Measurements from ENCODE around the gene TBC1D22A.

Gene TBC1D22A

DNA sequence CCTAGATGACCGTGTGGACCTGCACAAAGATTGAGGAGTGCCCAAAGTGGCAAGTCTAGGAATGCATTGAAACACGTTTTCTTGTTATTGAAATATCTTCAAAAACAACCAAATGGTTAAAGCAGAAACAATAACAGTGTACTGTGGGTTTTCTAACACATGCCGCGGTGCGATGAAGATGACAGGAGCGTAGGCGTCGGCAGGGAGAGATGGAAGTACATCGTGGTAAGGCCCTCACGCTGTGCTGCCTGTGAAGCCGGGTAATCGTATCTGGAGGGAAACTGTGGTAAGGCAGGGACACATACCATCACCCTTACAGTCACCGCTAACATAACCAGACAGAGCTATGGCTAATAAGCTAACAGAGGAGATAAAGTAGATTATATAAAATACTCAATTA, 261.4 kb downstream of the TBC1D22A start:
- TF ChIP-seq ZFP3 (CRISPR knock-in tag; IDR thresholded peaks at IDR 0.05): no peak
- ATAC-seq: no peak

DNA sequence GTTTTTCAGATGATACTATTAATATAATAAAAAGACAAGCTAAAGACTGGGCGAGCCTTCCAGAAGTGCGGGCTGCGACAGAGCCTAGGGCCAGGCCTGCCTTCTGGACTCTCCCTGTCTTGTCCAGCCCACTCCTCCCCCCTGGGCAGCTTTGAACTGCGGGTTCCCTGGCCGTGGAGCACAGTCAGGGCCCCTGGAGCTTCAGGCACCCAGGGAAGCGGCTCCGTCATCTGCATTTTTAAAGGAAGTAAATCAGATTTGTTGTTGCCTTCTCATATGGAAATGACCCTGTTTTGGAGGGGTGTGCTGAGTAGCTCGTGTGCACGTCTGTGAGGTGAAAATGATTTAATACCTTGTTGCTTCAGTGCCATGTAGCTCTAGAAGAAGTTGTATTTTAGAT, 265.3 kb downstream of the TBC1D22A start:
- no peak for TF ChIP-seq ZC3H10 (CRISPR knock-in tag; IDR thresholded peaks at IDR 0.05)
- no peak for TF ChIP-seq ZNF565 (CRISPR knock-in tag; conservative IDR thresholded peaks at IDR 0.05; ENCODE audit: low read depth)
- no peak for ATAC-seq

DNA sequence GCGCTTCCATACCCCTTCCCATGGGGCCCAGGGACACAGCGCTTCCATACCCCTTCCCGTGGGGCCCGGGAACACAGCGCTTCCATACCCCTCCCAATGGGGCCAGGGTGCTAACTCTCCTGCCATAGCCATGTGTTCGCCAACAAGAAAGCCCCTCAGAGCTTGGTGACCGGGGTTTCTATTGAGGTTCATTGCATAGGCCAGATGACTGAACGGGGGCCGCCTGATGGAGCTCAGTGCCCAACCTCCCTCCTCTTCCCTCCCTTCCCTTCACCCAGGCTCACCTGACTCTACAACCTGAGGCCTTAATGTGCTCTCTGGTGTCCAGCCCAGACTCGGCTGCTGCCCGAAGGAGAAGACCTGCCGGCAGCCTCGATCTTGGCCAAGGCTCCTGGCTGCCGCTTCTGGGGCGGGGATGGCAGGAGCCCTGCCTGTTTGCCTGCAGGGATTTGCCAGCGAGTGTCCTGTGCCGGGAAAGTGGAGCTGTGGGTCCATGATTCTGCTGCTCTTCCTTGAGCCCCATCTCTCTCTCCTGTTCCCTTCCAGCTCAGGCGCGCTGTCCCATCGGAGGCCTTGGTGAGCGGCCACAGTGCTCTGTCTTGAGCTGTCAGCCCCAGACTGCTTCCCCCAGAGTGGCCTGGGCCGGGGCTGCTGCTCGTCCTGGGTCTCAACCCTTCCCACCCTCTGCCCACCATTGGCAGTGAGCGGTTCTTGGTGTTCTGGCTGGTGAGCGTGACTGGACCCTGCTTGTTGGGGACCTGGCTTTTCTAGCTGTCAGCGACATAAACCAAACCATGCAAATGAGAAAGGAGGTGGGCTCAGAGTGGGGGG, 267.0 kb downstream of the TBC1D22A start:
- ATAC-seq: no peak

DNA sequence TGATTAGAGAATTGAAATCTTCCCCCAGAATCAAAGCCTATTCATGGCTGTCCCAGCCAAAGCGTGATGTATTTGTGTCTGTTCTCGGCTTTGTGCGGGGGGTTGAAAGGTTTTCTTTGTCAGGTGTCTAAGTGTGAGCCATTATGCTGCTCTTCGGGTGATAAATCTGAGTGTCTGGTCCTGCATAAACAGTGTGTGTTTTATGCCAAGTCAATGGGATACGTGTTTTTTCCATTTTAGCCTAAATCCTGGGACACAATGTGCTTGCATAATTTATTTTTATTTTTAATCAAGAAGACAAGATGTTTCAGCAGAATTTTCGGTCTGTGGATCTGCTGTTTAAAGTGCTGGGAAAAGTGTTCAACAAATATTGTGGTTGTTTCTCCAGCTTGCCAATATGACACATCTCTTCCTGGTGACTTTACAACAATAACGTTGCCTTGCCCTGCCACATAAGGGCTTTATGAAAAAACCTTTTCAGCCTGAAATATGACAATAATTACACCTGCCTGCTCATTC, 267.8 kb downstream of the TBC1D22A start:
- ATAC-seq: no peak
- TF ChIP-seq ZFP30 (CRISPR knock-in tag; IDR thresholded peaks at IDR 0.05) (no peak), ZC3H10 (CRISPR knock-in tag; IDR thresholded peaks at IDR 0.05) (no peak), SNAI2 (CRISPR knock-in tag; IDR thresholded peaks at IDR 0.05) (no peak), TCF4 (CRISPR knock-in tag; IDR thresholded peaks at IDR 0.05; ENCODE audit: borderline replicate concordance) (no peak)
- TF ChIP-seq, protein P1, sequence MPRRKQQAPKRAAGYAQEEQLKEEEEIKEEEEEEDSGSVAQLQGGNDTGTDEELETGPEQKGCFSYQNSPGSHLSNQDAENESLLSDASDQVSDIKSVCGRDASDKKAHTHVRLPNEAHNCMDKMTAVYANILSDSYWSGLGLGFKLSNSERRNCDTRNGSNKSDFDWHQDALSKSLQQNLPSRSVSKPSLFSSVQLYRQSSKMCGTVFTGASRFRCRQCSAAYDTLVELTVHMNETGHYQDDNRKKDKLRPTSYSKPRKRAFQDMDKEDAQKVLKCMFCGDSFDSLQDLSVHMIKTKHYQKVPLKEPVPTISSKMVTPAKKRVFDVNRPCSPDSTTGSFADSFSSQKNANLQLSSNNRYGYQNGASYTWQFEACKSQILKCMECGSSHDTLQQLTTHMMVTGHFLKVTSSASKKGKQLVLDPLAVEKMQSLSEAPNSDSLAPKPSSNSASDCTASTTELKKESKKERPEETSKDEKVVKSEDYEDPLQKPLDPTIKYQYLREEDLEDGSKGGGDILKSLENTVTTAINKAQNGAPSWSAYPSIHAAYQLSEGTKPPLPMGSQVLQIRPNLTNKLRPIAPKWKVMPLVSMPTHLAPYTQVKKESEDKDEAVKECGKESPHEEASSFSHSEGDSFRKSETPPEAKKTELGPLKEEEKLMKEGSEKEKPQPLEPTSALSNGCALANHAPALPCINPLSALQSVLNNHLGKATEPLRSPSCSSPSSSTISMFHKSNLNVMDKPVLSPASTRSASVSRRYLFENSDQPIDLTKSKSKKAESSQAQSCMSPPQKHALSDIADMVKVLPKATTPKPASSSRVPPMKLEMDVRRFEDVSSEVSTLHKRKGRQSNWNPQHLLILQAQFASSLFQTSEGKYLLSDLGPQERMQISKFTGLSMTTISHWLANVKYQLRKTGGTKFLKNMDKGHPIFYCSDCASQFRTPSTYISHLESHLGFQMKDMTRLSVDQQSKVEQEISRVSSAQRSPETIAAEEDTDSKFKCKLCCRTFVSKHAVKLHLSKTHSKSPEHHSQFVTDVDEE (CRISPR knock-in tag; IDR thresholded peaks at IDR 0.05): no peak
- TF ChIP-seq, protein P2, sequence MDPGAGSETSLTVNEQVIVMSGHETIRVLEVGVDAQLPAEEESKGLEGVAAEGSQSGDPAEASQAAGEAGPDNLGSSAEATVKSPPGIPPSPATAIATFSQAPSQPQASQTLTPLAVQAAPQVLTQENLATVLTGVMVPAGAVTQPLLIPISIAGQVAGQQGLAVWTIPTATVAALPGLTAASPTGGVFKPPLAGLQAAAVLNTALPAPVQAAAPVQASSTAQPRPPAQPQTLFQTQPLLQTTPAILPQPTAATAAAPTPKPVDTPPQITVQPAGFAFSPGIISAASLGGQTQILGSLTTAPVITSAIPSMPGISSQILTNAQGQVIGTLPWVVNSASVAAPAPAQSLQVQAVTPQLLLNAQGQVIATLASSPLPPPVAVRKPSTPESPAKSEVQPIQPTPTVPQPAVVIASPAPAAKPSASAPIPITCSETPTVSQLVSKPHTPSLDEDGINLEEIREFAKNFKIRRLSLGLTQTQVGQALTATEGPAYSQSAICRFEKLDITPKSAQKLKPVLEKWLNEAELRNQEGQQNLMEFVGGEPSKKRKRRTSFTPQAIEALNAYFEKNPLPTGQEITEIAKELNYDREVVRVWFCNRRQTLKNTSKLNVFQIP (CRISPR knock-in tag; IDR thresholded peaks at IDR 0.05; ENCODE audit: borderline replicate concordance, low read depth): no peak

More for the DNA sequence above, 267.0 kb downstream of the TBC1D22A start:
- TF ChIP-seq PPARA (CRISPR knock-in tag; IDR thresholded peaks at IDR 0.05; ENCODE audit: borderline replicate concordance): no peak
- TF ChIP-seq, protein P3, sequence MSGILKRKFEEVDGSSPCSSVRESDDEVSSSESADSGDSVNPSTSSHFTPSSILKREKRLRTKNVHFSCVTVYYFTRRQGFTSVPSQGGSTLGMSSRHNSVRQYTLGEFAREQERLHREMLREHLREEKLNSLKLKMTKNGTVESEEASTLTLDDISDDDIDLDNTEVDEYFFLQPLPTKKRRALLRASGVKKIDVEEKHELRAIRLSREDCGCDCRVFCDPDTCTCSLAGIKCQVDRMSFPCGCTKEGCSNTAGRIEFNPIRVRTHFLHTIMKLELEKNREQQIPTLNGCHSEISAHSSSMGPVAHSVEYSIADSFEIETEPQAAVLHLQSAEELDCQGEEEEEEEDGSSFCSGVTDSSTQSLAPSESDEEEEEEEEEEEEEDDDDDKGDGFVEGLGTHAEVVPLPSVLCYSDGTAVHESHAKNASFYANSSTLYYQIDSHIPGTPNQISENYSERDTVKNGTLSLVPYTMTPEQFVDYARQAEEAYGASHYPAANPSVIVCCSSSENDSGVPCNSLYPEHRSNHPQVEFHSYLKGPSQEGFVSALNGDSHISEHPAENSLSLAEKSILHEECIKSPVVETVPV (CRISPR knock-in tag; IDR thresholded peaks at IDR 0.05): no peak
- no peak for TF ChIP-seq ZNF8 (CRISPR knock-in tag; IDR thresholded peaks at IDR 0.05)
- TF ChIP-seq ZFP3 (CRISPR knock-in tag; IDR thresholded peaks at IDR 0.05): no peak
- no peak for TF ChIP-seq ZNF565 (CRISPR knock-in tag; conservative IDR thresholded peaks at IDR 0.05; ENCODE audit: low read depth)
- TF ChIP-seq ESRRG (CRISPR knock-in tag; IDR thresholded peaks at IDR 0.05): no peak
- no peak for TF ChIP-seq ARNTL (CRISPR knock-in tag; IDR thresholded peaks at IDR 0.05; ENCODE audit: borderline replicate concordance, low read depth)

DNA sequence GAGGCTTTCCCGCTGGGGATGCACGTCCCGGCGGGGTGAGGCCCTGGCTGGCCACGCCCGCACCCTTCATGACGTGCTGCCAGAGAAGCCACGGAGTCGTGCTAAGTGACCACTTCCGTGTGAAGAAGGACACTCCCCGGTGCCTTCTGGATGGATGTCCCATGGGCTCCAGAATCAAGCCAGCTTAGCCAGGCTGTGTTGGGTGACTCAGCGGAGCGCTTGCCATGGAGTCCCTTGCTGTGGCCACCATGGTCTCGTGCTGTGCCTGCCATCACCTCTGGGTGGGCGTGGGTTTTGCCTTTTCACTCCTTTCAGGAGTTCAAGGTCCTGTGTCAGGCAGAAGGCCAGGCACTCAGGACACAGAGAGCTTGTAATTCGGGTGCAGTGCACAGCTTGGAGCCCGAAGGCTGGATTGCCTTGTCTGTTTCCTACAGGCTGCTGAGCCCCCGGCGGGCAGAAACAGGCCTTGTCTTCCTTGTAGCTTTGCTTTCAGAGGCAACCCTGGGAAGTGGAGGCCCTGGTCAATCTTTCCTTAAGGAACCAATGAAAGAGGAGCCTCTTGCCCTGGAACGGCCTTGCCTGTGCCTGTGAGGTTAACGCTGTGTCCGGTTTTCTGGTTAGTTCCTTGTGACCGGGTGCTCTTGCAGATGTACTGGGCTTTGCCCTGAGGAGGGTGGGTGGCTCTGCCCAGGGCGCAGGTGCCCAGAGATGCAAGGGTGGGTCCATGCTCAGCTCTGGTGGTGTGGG, 268.6 kb downstream of the TBC1D22A start:
- TF ChIP-seq OSR1 (CRISPR knock-in tag; IDR thresholded peaks at IDR 0.05) (no peak), GLIS3 (CRISPR knock-in tag; IDR thresholded peaks at IDR 0.05) (no peak), ZNF70 (CRISPR knock-in tag; IDR thresholded peaks at IDR 0.05) (no peak), SNAI2 (CRISPR knock-in tag; IDR thresholded peaks at IDR 0.05) (no peak), ESRRG (CRISPR knock-in tag; IDR thresholded peaks at IDR 0.05) (no peak), RARB (CRISPR knock-in tag; IDR thresholded peaks at IDR 0.05) (no peak), ZNF8 (CRISPR knock-in tag; IDR thresholded peaks at IDR 0.05) (no peak)
- TF ChIP-seq, protein P1 (CRISPR knock-in tag; IDR thresholded peaks at IDR 0.05): no peak
- ATAC-seq: no peak
